Sigmoid colon (tissue), 7 donors: ENCODE data around the gene CAPZA2. TPM values are rescaled to one million over a fixed set of nuclear protein-coding genes. Genes with fewer than 3 reads are reported as not detected.

Experiments
- DNase-seq: peaks from one replicate; pipeline ENCODE4 v3.0.0-alpha.2; 2019
- H3K27ac ChIP-seq, 4 donors: fragments of 200-600 bp; sonication (generic); one replicate each; pipeline ENCODE4 v1.5.1; 2016 to 2019; ENCODE audit warnings: mild to moderate bottlenecking in 1 of 4
- H3K27me3 ChIP-seq, 3 donors: fragments of 200-600 bp; sonication (generic); one replicate each; pipeline ENCODE4 v1.5.1; 2019; ENCODE audit warnings: mild to moderate bottlenecking in 1 of 3
- H3K36me3 ChIP-seq, 4 donors: fragments of 200-600 bp; sonication (generic); one replicate each; pipeline ENCODE4 v1.5.1; 2016 to 2019
- H3K4me1 ChIP-seq, 4 donors: fragments of 200-600 bp; sonication (generic); one replicate each; pipeline ENCODE4 v1.5.1; 2017 to 2019
- H3K4me3 ChIP-seq, 4 donors: fragments of 200-600 bp; sonication (generic); one replicate each; pipeline ENCODE4 v1.5.1; 2017 to 2019; ENCODE audit warnings: mild to moderate bottlenecking in 2 of 4, moderate library complexity in 1 of 4
- H3K9me3 ChIP-seq, 4 donors: fragments of 200-600 bp in 3 of 4; sonication (generic) in 3 of 4; one replicate each; pipeline versions ENCODE4 v1.5.1 to v1.6.1; 2013 to 2019
- CTCF ChIP-seq, 4 experiments: fragments of 450-650 bp in 3 of 4; fragments of 200-600 bp in 1 of 4; IDR thresholded peaks; one replicate each; pipeline ENCODE4 v1.5.1; 2016 to 2019; ENCODE audit warnings: antibody characterized with exemption in 4 of 4, mild to moderate bottlenecking in 3 of 4, moderate library complexity in 2 of 4
- EP300 ChIP-seq, 4 donors: sonication (generic); formaldehyde crosslinking; IDR thresholded peaks; one replicate each; pipeline ENCODE4 v1.6.1; 2017; ENCODE audit warnings: antibody characterized with exemption in 4 of 4
- POLR2A ChIP-seq, 2 donors: fragments of 450-650 bp; IDR thresholded peaks; one replicate each; pipeline ENCODE4 v1.6.1; 2016; ENCODE audit warnings: antibody characterized with exemption in 2 of 2, mild to moderate bottlenecking in 2 of 2, moderate library complexity in 2 of 2
- POLR2AphosphoS5 ChIP-seq, 4 donors: sonication (generic); formaldehyde crosslinking; IDR thresholded peaks; one replicate each; pipeline ENCODE4 v1.6.1; 2017; ENCODE audit warnings: antibody characterized with exemption in 4 of 4
- WGBS, 2 donors: extraction: QIAGEN DNeasy Blood & Tissue Kit; methylation state at CpG; one replicate each; pipeline ENCODE4 v1.1.7; 2013; 5-methylcytosine and 5-hydroxymethylcytosine counted together
- intact Hi-C: fragments of 100-400 bp; cut with DNase I; formaldehyde crosslinking; loops from one replicate; pipeline ENCODE4 v1.15.1; 2023
- polyA plus RNA-seq, 3 donors: library from polyadenylated mRNA; stranded (reverse); fragments of 200-250 nt; gene quantifications; one replicate each; pipeline ENCODE4 v1.2.3, GENCODE V29; 2013
- total RNA-seq, 4 donors: library from RNA; depleted of rRNA; stranded (reverse); fragments of >200 nt; gene quantifications; one replicate each; pipeline ENCODE4 v1.1.0, GENCODE V29; 2016
- donor health status: healthy with polysubstance abuse.
- donor health status: Bipolar disorder and iron deficiency.
- donor health status: healthy.

The CAPZA2 gene
- total and polyA plus RNA-seq, 7 donors = 75.3 to 242 (median 189) TPM

- H3K36me3 ChIP-seq = no peaks in the 10 kb centered on the region
- no peak overlapping the region for H3K27ac ChIP-seq
- no peaks in the 10 kb centered on the region for H3K4me1 ChIP-seq
- no peak for DNase-seq
- TF ChIP-seq CTCF (IDR thresholded peaks at IDR 0.05) (no peak), POLR2AphosphoS5 (IDR thresholded peaks at IDR 0.05) (no peak), POLR2A (IDR thresholded peaks at IDR 0.05) (no peak), EP300 (IDR thresholded peaks at IDR 0.05) (no peak)
- no peaks in the 10 kb centered on the region for H3K9me3 ChIP-seq
- H3K4me3 ChIP-seq = no peak overlapping the region
- no peaks in the 10 kb centered on the region for H3K27me3 ChIP-seq
- intact Hi-C loops = no loop called here
Measured at GRCh38 chr7:116966601-116967000, 104.2 kb downstream of the CAPZA2 start.

DNA sequence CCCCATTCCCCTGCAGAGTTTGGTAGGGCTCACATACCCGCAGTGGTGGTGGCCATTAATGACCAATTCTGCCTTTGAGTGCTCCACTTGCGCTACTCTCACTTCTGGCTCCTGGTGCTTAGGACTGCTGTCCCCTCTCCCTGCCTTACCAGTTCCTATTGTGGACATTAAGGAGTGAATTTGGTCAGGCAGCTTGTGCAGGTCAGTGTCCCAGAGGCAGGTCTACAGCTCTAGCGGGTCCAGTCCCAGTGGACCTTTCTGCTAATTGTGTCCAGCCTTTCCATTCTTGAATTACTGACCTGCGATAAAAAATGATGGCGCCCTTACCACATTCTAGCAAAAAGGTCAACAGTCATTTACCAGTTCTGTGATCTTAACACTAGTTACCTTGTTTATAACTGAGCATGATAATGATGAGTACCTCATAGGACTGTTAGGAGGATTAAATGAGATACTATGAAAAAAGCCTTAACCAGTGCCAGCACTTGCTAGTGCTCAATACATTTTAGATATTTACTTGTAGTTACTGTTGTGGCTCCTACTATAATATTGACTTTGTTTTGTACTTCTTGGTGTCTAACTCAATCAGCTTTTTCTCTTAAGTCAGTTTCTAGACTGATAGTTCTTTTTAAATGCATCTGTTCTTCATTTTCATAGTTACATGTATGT, 105.0 kb downstream of the CAPZA2 start:
- H3K4me3 ChIP-seq = no peak overlapping the region
- no peaks in the 10 kb centered on the region for H3K27me3 ChIP-seq
- no peaks in the 10 kb centered on the region for H3K36me3 ChIP-seq
- no peak overlapping the region for H3K27ac ChIP-seq
- DNase-seq = no peak
- TF ChIP-seq CTCF (IDR thresholded peaks at IDR 0.05) (no peak), POLR2AphosphoS5 (IDR thresholded peaks at IDR 0.05) (no peak), EP300 (IDR thresholded peaks at IDR 0.05) (no peak), POLR2A (IDR thresholded peaks at IDR 0.05) (no peak)
- 97% methylated on average over 5 of the region's 5 CpGs for WGBS, 2 donors
- no peaks in the 10 kb centered on the region for H3K4me1 ChIP-seq
- intact Hi-C loops = no loop called here
- no peaks in the 10 kb centered on the region for H3K9me3 ChIP-seq

DNA sequence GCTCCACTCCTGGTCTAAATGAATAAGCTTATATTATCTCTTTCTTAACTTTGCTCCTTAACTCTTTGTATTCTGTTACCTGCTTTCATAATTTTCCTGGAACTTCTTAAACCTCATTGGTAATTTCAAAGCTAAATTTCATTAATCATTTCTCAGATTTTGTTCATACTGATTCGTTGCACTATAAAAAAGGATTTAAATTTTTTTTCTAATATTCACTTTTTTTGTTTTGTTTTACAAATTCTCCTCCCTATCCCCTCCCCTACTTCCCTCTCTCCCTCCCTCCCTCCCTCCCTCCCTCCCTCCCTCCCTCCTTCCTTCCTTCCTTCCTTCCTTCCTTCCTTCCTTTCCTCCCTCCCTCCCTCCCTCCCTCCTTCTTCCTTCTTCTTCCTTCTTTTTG, 105.6 kb downstream of the CAPZA2 start:
- no peak for DNase-seq
- 78 to 79% methylated on average over 1 of the region's 1 CpG for WGBS, 2 donors
- no peak for TF ChIP-seq CTCF (IDR thresholded peaks at IDR 0.05)
- no peaks in the 10 kb centered on the region for H3K9me3 ChIP-seq
- no peaks in the 10 kb centered on the region for H3K36me3 ChIP-seq
- H3K27ac ChIP-seq = no peak overlapping the region
- H3K4me3 ChIP-seq = no peak overlapping the region
- H3K27me3 ChIP-seq = no peaks in the 10 kb centered on the region
- no peaks in the 10 kb centered on the region for H3K4me1 ChIP-seq
- intact Hi-C loops = no loop called here

DNA sequence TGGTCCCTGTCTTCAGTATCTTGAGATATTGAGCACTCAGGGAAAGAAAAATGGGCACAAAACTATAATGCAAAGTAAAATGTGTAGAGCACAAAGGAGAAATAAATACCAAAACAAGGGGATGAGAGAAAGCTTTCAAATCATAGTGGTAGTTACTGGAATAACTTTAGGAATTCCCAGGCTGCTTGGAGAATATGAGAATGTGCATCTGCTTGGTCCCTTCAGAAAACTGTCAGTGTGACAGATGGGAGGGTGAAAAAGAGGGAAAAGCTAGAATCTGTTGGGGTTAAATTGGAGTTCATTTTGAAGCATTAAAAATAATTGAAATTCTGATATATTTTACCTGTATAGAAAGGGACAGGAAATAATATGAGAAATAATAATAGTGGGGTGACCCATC, 106.2 kb downstream of the CAPZA2 start:
- no peaks in the 10 kb centered on the region for H3K9me3 ChIP-seq
- no peak overlapping the region for H3K27ac ChIP-seq
- DNase-seq = no peak
- H3K4me1 ChIP-seq = no peaks in the 10 kb centered on the region
- intact Hi-C loops = no loop called here
- H3K27me3 ChIP-seq = no peaks in the 10 kb centered on the region
- H3K4me3 ChIP-seq = no peak overlapping the region
- no peaks in the 10 kb centered on the region for H3K36me3 ChIP-seq
- TF ChIP-seq CTCF (IDR thresholded peaks at IDR 0.05) (no peak), POLR2AphosphoS5 (IDR thresholded peaks at IDR 0.05) (no peak), EP300 (IDR thresholded peaks at IDR 0.05) (no peak)

DNA sequence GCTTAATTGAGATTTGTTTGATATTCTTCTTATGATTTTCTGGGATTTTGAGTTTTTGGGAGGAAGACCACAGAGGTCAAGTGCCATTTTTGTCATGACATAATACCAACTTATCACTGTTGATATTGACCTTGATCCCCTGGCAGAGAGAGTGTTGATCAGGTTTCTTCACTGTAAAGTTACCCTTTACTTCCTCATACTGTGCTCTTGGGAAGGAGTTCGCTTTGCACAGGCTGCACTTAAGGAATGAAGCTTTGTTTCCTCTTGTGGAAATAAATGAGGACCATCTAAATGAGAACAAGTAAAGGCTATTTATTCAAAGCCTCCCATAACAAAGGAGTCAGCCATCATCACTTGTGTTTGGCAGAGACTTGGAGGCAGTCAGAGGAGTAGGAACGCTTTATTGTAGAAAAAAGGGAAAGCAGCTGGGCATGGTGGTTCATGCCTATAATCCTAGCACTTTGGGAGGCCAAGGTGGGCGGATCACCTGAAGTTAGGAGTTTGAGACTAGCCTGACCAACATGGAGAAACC, 107.0 kb downstream of the CAPZA2 start:
- H3K36me3 ChIP-seq = no peaks in the 10 kb centered on the region
- no peaks in the 10 kb centered on the region for H3K27me3 ChIP-seq
- no peaks in the 10 kb centered on the region for H3K4me1 ChIP-seq
- no peak for TF ChIP-seq EP300 (IDR thresholded peaks at IDR 0.05)
- TF ChIP-seq POLR2AphosphoS5 (IDR thresholded peaks at IDR 0.05) = no peak
- no peak for TF ChIP-seq CTCF (IDR thresholded peaks at IDR 0.05)
- TF ChIP-seq POLR2A (IDR thresholded peaks at IDR 0.05) = no peak
- DNase-seq = no peak
- intact Hi-C loops = no loop called here
- 88 to 95% methylated on average over 3 of the region's 3 CpGs for WGBS, 2 donors
- no peak overlapping the region for H3K4me3 ChIP-seq
- no peaks in the 10 kb centered on the region for H3K9me3 ChIP-seq
- no peak overlapping the region for H3K27ac ChIP-seq
